GM19455 (cell line): ENCODE measurements around the gene ASIC4.

ENCODE experiments used
- ATAC-seq: cut with Tn5 transposase; IDR thresholded peaks from one replicate; pipeline ENCODE4 v1.9.1; 2021; ENCODE audit not compliant: unreplicated experiment

Gene ASIC4

GRCh38 chr2:219565130-219566080 lies 51.1 kb downstream of the ASIC4 start:
- no peak for ATAC-seq

GRCh38 chr2:219566640-219567039 lies 52.4 kb downstream of the ASIC4 start:
- ATAC-seq, result no peak

- no peak for ATAC-seq
Observed at GRCh38 chr2:219567131-219567530, 52.8 kb downstream of the ASIC4 start.

- no peak for ATAC-seq
Observed at GRCh38 chr2:219567791-219568361, 53.6 kb downstream of the ASIC4 start.

DNA sequence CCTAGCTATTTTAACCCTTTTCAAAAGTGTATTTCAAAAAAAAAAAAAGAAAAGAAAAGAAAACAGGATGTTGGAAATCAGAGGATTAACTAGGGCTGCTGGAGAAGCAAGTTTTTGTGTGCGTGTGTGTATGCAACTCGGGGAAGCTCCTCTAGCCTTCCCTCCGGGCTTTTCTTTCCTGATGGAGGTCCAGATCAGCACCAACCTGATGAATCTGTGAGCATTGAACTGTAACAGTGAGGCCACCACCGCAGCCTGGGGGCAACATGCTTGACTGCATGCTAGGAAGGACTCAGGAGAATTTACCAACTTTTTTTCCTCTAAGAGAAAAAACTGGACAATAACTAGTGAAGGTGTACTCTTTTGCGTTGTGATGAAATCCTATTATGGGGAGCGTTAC lies 54.8 kb downstream of the ASIC4 start:
- ATAC-seq, result no peak

- ATAC-seq, result no peak
Observed at GRCh38 chr2:219569635-219570034, 55.4 kb downstream of the ASIC4 start.

- ATAC-seq, result no peak
Observed at GRCh38 chr2:219570194-219570923, 56.1 kb downstream of the ASIC4 start.

- no peak for ATAC-seq
Observed at GRCh38 chr2:219570924-219571310, 56.6 kb downstream of the ASIC4 start.

DNA sequence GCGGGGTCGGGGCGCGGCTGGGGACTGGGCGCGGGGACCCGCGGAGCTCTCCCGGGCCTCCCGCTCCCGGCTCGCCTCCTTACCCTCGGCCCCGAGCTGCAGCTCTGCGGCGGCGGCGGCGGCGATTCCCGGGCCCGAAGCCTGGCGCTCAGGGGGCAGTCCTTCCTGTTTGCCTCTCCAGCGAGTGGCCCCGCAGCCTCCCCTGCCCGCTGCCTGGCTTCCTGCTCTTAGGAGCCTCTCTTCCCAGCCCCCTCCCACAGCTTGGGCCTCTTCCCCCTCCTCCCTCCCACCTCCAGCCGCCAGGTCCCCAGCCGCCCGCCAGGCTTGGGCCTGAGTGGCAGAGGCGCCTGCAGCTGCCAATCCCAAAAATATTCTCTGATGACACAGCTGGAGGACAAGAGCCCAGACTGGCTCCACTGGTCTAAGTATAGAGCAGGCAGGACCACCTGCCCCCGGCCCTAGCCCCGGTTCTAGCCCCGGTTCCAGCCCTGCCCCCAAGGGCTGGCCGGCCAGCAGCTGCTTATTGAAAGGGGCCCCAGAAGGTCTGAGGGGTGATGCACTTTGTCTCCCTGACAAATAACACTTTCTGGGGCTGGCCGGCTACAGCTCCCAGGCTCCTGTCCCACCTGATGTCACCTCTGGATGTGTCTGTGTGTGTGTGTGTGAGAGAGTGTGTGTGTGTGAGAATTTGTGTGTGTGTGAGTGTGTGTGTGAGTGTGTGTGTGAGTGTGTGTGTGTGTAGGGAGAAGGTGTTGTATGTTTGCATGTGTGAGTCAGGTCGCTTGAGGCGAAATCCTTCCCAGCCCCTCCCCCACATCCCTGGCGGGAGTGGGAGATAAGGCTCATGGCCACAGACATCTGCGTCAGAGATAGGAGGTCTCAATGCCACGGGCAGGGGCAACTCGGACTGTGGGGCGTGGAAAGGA lies 57.3 kb downstream of the ASIC4 start, which contains the start of gene OBSL1:
TSS of gene OBSL1 (minus strand) at position 229 of the 926 bp plus-strand sequence. CDS start 307 bp downstream, outside the sequence.
- ATAC-seq, result no peak

GRCh38 chr2:219572237-219573001 lies 58.1 kb downstream of the ASIC4 start, which contains the start of gene INHA:
Gene INHA (plus strand): TSS chr2:219572310. CDS start chr2:219572375, 65 bp downstream.
- ATAC-seq, result no peak

DNA sequence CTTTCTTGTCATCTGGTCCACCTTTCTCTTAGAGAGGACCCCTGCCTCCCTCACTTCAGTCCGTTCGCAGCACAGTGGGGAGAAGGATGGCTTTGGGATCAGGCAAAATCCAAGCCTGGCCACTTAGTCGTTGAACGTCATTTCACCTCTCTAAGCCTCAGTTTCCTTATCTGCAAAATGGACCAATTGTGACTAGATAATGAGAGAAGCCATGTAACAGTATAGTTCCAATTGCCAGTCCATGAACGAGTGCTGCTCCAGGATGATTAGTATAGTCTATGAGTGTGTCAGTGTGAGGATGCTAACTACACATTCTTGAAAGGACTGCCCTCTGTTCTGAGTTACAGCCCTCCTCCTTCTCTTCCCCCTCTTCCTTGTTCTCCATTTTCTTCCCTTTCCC lies 58.9 kb downstream of the ASIC4 start:
- no peak for ATAC-seq

- ATAC-seq, result no peak
Observed at GRCh38 chr2:219574484-219575311, 60.4 kb downstream of the ASIC4 start.

- no peak for ATAC-seq
Observed at GRCh38 chr2:219575566-219576504, 61.6 kb downstream of the ASIC4 start.

DNA sequence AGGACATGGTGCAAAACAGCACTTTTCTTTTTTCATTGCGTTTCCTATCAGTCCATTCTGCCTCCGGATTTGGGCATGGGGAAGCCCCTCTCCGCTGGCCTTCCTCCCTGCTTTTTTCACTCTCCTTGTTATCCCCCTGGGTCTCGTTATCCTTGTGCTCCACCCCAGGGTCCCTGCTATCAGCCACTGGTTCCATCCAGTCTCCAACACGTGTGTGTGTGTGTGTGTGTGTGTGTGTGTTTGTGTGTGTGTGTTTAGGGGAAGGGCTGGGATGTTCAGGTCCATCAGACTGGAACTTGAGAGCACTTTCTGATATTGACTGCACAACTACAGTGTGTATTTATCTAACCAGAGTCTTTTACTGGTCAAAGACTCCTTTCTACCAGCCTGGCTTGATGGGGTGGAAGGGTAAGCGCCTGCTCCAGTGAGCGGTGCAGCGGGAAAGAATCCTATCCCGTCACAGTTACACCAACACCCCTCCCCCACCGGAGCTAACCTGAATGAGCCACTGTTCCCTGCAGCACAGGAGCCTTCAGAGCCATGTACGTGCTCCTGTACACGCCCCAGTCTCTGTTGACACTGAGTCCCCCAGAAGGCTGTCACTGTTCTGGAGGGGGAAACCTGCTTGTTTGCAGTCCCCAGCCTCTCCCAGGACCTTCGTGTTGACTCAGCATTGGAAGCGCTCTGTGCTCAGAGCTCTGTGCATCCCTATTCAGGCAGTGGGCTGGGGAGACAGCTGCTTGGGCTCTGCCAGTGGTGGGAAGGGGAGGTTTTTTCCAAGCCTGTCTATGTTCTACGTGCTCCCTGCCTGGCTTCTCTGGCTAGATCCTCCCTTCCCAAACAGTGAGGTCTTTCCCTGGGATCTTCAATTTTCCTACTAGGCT lies 62.5 kb downstream of the ASIC4 start:
- ATAC-seq, result no peak

DNA sequence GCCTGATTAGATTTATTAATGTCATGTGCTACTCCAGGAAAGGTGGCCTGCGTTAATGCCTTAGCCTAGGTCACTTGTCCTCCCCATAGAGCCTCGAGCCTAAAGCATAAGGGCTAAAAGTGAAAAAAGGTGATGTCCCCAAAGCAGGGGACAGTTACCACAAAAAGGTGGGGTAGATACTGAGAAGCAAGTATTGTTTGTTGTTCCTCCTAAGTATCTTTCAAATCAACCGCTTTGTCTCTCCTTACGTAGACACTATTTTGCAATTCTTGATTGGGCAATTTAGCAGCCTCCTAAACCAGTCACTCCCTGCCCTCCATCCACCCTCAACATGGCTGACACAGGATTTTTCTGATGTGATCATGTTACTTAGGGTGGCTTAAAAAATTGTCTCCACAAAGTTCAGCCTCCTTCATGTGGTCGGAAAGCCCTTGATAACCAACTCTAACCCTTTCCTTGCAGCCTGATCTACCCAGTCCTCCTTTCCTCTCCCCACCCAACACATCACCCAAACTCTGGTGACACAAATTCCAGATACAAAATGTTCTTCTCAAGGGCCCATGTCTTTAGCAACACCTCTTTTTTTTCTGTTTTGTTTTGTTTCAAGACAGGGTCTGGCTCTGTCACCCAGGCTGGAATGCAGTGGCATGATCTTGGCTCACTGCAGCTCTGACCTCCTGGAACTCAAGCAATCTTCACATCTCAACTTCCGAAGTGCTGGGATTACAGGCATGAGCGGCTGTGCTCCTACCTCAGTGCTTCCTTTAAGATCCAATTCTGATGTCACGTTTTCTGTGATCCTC lies 64.7 kb downstream of the ASIC4 start:
- ATAC-seq, result no peak

- no peak for ATAC-seq
Observed at GRCh38 chr2:219581346-219581745, 67.1 kb downstream of the ASIC4 start.
